Mesendoderm (in vitro differentiated cells): ENCODE results near the gene MYH13.
A peak's percentile ranks its signal among the peaks of the same experiment; 100 is the strongest.

Source experiments
- DNase-seq: peaks from one replicate; pipeline ENCODE4 v3.0.0; 2013
- H2AK5ac ChIP-seq: 2 replicates; pipeline ENCODE4 v1.6.1; 2013; ENCODE audit warnings: low read length, inconsistent platforms
- H2BK120ac ChIP-seq: 2 replicates; pipeline ENCODE4 v1.6.1; 2013; ENCODE audit warnings: low read depth, mild to moderate bottlenecking, low read length, moderate library complexity, mixed read lengths
- H2BK15ac ChIP-seq: replicated peaks from 2 replicates; pipeline ENCODE4 v1.6.1; 2013; ENCODE audit warnings: low read depth, mild to moderate bottlenecking, moderate library complexity
- H2BK5ac ChIP-seq: 2 replicates; pipeline ENCODE4 v1.6.1; 2013; ENCODE audit warnings: low read length, inconsistent platforms
- H3K18ac ChIP-seq: 2 replicates; pipeline ENCODE4 v1.6.1; 2013; ENCODE audit warnings: mild to moderate bottlenecking, low read length, mixed read lengths
- H3K23ac ChIP-seq: one replicate; pipeline ENCODE4 v1.6.1; 2013; ENCODE audit warnings: low read length
- H3K27ac ChIP-seq: 2 replicates; pipeline ENCODE4 v1.5.1; 2013; ENCODE audit warnings: low read depth, mild to moderate bottlenecking, inconsistent platforms, low read length, moderate library complexity
- H3K27me3 ChIP-seq: 2 replicates; pipeline ENCODE4 v1.6.1; 2013; ENCODE audit warnings: low read length, control low read depth, mild to moderate bottlenecking, inconsistent platforms; ENCODE audit not compliant: insufficient read depth, poor library complexity
- H3K36me3 ChIP-seq: 2 replicates; pipeline ENCODE4 v1.6.1; 2013; ENCODE audit warnings: low read length, inconsistent platforms; ENCODE audit not compliant: control insufficient read depth, insufficient read depth
- H3K4ac ChIP-seq: one replicate; pipeline ENCODE4 v1.6.1; 2013; ENCODE audit warnings: low read depth, mild to moderate bottlenecking, low read length, moderate library complexity
- H3K4me1 ChIP-seq: 2 replicates; pipeline ENCODE4 v1.6.1; 2013; ENCODE audit warnings: low read depth, low read length, inconsistent platforms; ENCODE audit not compliant: control insufficient read depth
- H3K4me2 ChIP-seq: 2 replicates; pipeline ENCODE4 v1.6.1; 2013; ENCODE audit warnings: low read length
- H3K4me3 ChIP-seq: 2 replicates; pipeline ENCODE4 v1.5.1; 2013; ENCODE audit warnings: mild to moderate bottlenecking, low read length
- H3K56ac ChIP-seq: one replicate; pipeline ENCODE4 v1.6.1; 2013; ENCODE audit warnings: low read length
- H3K79me1 ChIP-seq: 2 replicates; pipeline ENCODE4 v1.6.1; 2013; ENCODE audit warnings: low read length, inconsistent platforms
- H3K79me2 ChIP-seq: 2 replicates; pipeline ENCODE4 v1.6.1; 2013; ENCODE audit warnings: mild to moderate bottlenecking, low read length; ENCODE audit not compliant: control insufficient read depth, insufficient read depth
- H3K9ac ChIP-seq: 2 replicates; pipeline ENCODE4 v1.6.1; 2013; ENCODE audit warnings: low read length, inconsistent platforms
- H4K5ac ChIP-seq: one replicate; pipeline ENCODE4 v1.6.1; 2013; ENCODE audit warnings: low read length
- H4K8ac ChIP-seq: one replicate; pipeline ENCODE4 v1.6.1; 2013; ENCODE audit warnings: low read depth, mild to moderate bottlenecking, control low read depth, low read length, moderate library complexity
- WGBS: extraction: QIAGEN DNeasy Blood & Tissue Kit; methylation state at CpG from one replicate; pipeline ENCODE4 v1.1.7; 2013; ENCODE audit warnings: low lambda C conversion rate, missing lambda C conversion rate; ENCODE audit not compliant: insufficient coverage; ENCODE audit errors: extremely low coverage; 5-methylcytosine and 5-hydroxymethylcytosine counted together

MYH13 gene

DNA sequence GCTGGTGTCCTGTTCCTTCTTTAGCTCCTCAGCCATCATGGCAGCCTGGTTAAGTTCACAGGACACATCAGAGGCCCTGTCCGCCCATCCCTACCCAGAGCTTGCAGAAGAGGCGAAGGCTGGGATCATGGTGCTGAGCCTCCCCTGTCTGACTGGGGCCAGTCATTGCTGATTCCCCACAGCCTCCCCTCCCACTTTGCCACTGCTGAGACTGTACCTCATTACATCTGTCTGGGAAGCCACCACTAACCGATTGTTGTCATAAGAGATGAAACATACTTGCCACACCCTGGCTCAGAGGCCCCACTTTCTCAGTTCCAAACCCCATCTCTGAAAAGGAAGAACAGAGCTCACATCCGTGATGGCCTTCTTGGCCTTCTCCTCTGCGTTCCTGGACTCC, 66.2 kb downstream of the MYH13 start:
- WGBS: no CpG with 5 or more reads among the region's 5 CpGs

GRCh38 chr17:10305398-10305797, 67.4 kb downstream of the MYH13 start:
- Histone ChIP-seq H3K79me1 (no peaks in the 10 kb centered on the region), H3K79me2 (no peaks in the 10 kb centered on the region), H3K4ac (no peak overlapping the region), H3K9ac (no peak overlapping the region), H3K27me3 (no peaks in the 10 kb centered on the region), H3K27ac (no peak overlapping the region), H3K4me2 (no peak overlapping the region), H3K23ac (no peak overlapping the region), H3K4me3 (no peak overlapping the region), H3K4me1 (no peaks in the 10 kb centered on the region), H2BK15ac (no peak overlapping the region), H3K36me3 (no peaks in the 10 kb centered on the region), H3K56ac (no peak overlapping the region), H2AK5ac (no peak overlapping the region), H3K18ac (no peak overlapping the region), H2BK120ac (no peak overlapping the region), H2BK5ac (no peak overlapping the region), H4K8ac (no peak overlapping the region), H4K5ac (no peak overlapping the region)
- no peak for DNase-seq
- WGBS: no CpG with 5 or more reads among the region's 3 CpGs

More for the DNA sequence above, 66.2 kb downstream of the MYH13 start:
- H2BK120ac ChIP-seq: no peak overlapping the region
- H2AK5ac ChIP-seq: no peak overlapping the region
- no peaks in the 10 kb centered on the region for H3K27me3 ChIP-seq
- H4K5ac ChIP-seq: no peak overlapping the region
- H3K27ac ChIP-seq: no peak overlapping the region
- no peaks in the 10 kb centered on the region for H3K36me3 ChIP-seq
- H3K79me1 ChIP-seq: no peaks in the 10 kb centered on the region
- no peak overlapping the region for H2BK15ac ChIP-seq
- H3K4ac ChIP-seq: no peak overlapping the region
- H3K18ac ChIP-seq: no peak overlapping the region
- no peaks in the 10 kb centered on the region for H3K4me1 ChIP-seq
- no peaks in the 10 kb centered on the region for H3K79me2 ChIP-seq
- no peak overlapping the region for H3K4me2 ChIP-seq
- H3K56ac ChIP-seq: no peak overlapping the region
- no peak for DNase-seq
- H3K4me3 ChIP-seq: no peak overlapping the region
- H2BK5ac ChIP-seq: no peak overlapping the region
- no peak overlapping the region for H3K23ac ChIP-seq
- no peak overlapping the region for H3K9ac ChIP-seq
- H4K8ac ChIP-seq: no peak overlapping the region

DNA sequence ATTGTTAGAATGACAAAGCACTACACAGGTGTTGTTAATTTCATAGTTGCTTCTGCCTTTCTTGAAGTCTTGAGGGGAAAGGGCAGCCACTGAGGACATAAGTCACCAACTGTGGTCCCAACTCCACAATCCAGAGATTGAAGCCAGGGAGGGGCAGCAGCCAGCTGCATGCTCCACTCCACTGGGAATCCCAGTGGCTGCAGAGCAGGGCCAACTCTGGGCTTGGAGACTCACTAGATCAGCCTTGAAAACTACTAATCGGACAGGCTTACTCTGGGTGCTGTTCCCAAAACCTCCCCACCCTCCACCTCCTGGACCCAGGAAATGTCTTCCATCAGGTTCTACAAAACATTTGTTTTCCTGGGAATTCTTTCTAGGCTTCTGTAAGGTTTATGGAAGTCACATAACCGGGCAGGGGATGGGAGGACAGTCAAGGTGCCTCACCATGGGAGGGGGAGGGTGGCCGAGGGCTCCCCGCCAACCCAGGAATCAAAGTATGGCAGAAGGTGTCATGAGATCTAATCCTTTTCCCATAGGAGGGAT, 68.0 kb downstream of the MYH13 start:
- no peak overlapping the region for H3K23ac ChIP-seq

DNA sequence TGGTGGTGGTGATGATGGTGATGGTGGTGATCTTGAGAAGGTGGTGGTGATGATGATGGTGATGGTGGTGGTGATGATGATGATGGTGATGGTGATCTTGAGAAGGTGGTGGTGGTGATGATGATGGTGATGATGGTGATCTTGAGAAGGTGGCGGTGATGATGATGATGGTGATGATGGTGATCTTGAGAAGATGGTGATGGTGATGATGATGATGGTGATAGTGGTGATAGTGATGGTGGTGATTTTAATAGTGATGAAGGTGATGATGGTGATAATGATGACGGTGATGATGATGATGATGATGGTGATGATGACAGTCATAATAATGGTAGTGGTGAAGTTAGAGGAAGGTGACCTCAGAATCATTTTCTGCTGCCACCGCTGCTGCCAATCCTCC, 75.1 kb downstream of the MYH13 start:
- no peak overlapping the region for H2AK5ac ChIP-seq
- H3K9ac ChIP-seq: no peak overlapping the region
- no peak overlapping the region for H4K8ac ChIP-seq
- no peak overlapping the region for H3K56ac ChIP-seq
- H2BK15ac ChIP-seq: no peak overlapping the region
- no peak overlapping the region for H3K27ac ChIP-seq
- no peaks in the 10 kb centered on the region for H3K4me1 ChIP-seq
- no peak for DNase-seq
- H3K23ac ChIP-seq: no peak overlapping the region
- no peak overlapping the region for H3K4me2 ChIP-seq
- H3K36me3 ChIP-seq: no peaks in the 10 kb centered on the region
- 100% methylated on average over 2 of the region's 3 CpGs for whole genome bisulfite sequencing
- no peak overlapping the region for H2BK5ac ChIP-seq
- no peak overlapping the region for H2BK120ac ChIP-seq
- no peak overlapping the region for H4K5ac ChIP-seq
- H3K79me1 ChIP-seq: no peaks in the 10 kb centered on the region
- H3K4ac ChIP-seq: no peak overlapping the region
- no peaks in the 10 kb centered on the region for H3K79me2 ChIP-seq
- no peak overlapping the region for H3K18ac ChIP-seq
- H3K4me3 ChIP-seq: no peak overlapping the region
- H3K27me3 ChIP-seq: no peaks in the 10 kb centered on the region

More for the DNA sequence above, 68.0 kb downstream of the MYH13 start:
- H3K4ac ChIP-seq: no peak overlapping the region
- H3K36me3 ChIP-seq: no peaks in the 10 kb centered on the region
- no peak overlapping the region for H4K8ac ChIP-seq
- no peak overlapping the region for H2BK120ac ChIP-seq
- H3K18ac ChIP-seq: no peak overlapping the region
- no peaks in the 10 kb centered on the region for H3K27me3 ChIP-seq
- no CpG with 5 or more reads among the region's 4 CpGs for WGBS
- H3K79me1 ChIP-seq: no peaks in the 10 kb centered on the region
- H3K79me2 ChIP-seq: no peaks in the 10 kb centered on the region
- H3K56ac ChIP-seq: no peak overlapping the region
- no peak overlapping the region for H2BK5ac ChIP-seq
- no peak overlapping the region for H3K4me3 ChIP-seq
- no peak overlapping the region for H2BK15ac ChIP-seq
- H3K27ac ChIP-seq: no peak overlapping the region
- H2AK5ac ChIP-seq: no peak overlapping the region
- H3K9ac ChIP-seq: no peak overlapping the region
- no peaks in the 10 kb centered on the region for H3K4me1 ChIP-seq
- H4K5ac ChIP-seq: no peak overlapping the region
- no peak overlapping the region for H3K4me2 ChIP-seq
- DNase-seq: no peak

DNA sequence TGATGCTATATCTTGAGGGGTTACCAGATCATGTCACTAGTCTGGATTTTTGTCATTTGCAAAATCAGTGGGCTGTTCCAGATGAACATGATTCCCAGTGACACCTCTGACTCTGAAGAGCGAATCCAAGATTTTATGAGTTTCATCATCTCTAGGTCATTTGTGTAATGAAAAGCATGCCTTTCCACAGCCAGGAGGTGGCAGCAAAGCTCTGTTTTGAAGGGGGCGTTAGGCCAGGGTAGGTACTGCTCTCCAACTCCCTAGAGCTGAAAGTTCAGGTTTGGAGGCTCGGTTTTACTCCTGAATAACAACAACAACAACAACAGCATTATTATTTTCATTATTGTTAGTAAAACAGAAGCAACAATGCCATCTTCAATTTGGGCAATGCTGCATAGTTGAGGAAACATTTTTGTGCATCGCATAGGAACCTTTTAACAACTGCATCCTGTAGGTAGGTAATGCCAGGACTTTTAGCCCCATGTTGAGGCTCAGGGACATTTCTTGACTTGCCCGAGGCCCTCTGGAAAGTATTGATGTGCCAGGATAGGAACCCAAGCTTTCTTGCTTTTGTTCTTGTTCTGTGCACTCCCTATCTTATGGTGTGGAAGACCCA, 77.0 kb downstream of the MYH13 start:
- Histone ChIP-seq H3K27me3 (no peaks in the 10 kb centered on the region), H4K8ac (no peak overlapping the region), H3K79me1 (no peaks in the 10 kb centered on the region), H3K27ac (no peak overlapping the region), H3K4me3 (no peak overlapping the region), H3K4ac (no peak overlapping the region), H2BK5ac (no peak overlapping the region), H3K79me2 (no peaks in the 10 kb centered on the region), H2AK5ac (no peak overlapping the region), H3K23ac (no peak overlapping the region), H3K4me1 (no peaks in the 10 kb centered on the region), H3K4me2 (no peak overlapping the region), H2BK120ac (no peak overlapping the region), H3K36me3 (no peaks in the 10 kb centered on the region), H3K18ac (no peak overlapping the region), H2BK15ac (no peak overlapping the region), H3K56ac (peak overlapping the region; percentile 52), H3K9ac (no peak overlapping the region), H4K5ac (no peak overlapping the region)
- DNase-seq: peak; percentile 84
- no CpG with 5 or more reads among the region's 5 CpGs for WGBS

- H3K36me3 ChIP-seq: no peaks in the 10 kb centered on the region
- H3K18ac ChIP-seq: no peak overlapping the region
- DNase-seq: no peak
- H4K8ac ChIP-seq: no peak overlapping the region
- H3K4me3 ChIP-seq: no peak overlapping the region
- H2AK5ac ChIP-seq: no peak overlapping the region
- H3K9ac ChIP-seq: no peak overlapping the region
- H3K79me1 ChIP-seq: no peaks in the 10 kb centered on the region
- H3K56ac ChIP-seq: no peak overlapping the region
- no peak overlapping the region for H2BK5ac ChIP-seq
- no peaks in the 10 kb centered on the region for H3K27me3 ChIP-seq
- no peak overlapping the region for H3K4me2 ChIP-seq
- H4K5ac ChIP-seq: no peak overlapping the region
- H2BK15ac ChIP-seq: no peak overlapping the region
- H3K4ac ChIP-seq: no peak overlapping the region
- no peak overlapping the region for H2BK120ac ChIP-seq
- H3K79me2 ChIP-seq: no peaks in the 10 kb centered on the region
- no peak overlapping the region for H3K27ac ChIP-seq
- H3K4me1 ChIP-seq: no peaks in the 10 kb centered on the region
- H3K23ac ChIP-seq: no peak overlapping the region
Observed at GRCh38 chr17:10294180-10294579, 78.6 kb downstream of the MYH13 start.
